Esophagus squamous epithelium (tissue), 4 donors: ENCODE data around the gene UBE2C.

Source experiments
- CTCF ChIP-seq, 6 experiments: fragments of 450-650 bp in 4 of 6; fragments of 200-600 bp in 2 of 6; sonication (generic) in 2 of 6; IDR thresholded peaks; one replicate each; pipeline ENCODE4 v1.5.1; 2016 to 2019; ENCODE audit warnings: antibody characterized with exemption in 6 of 6, mild to moderate bottlenecking in 4 of 6, moderate library complexity in 4 of 6
- POLR2A ChIP-seq, 4 donors: fragments of 450-650 bp; IDR thresholded peaks; one replicate each; pipeline ENCODE4 v1.6.1; 2017; ENCODE audit warnings: antibody characterized with exemption in 4 of 4, mild to moderate bottlenecking in 4 of 4, moderate library complexity in 3 of 4

- TF ChIP-seq CTCF (IDR thresholded peaks at IDR 0.05) (no peak), POLR2A (IDR thresholded peaks at IDR 0.05) (no peak)
Measured at GRCh38 chr20:45857882-45858216, 45.4 kb downstream of the UBE2C start.
